SJSA1 (cell line): Measurements from ENCODE around the gene DDX31. TPM values are rescaled to one million over a fixed set of nuclear protein-coding genes. Genes with fewer than 3 reads are reported as not detected.

Experiments used
- DNase-seq, 2 experiments: peaks; one replicate each; pipeline ENCODE4 v3.0.0-alpha.2; 2015 to 2020; ENCODE audit warnings: low spot score in 2 of 2, low read depth in 1 of 2
- H3K27ac ChIP-seq: fragments of 250-450 bp; sonication (Bioruptor Pico); 2 replicates; pipeline ENCODE4 v1.5.1; 2020; ENCODE audit warnings: mild to moderate bottlenecking, moderate library complexity
- H3K27me3 ChIP-seq: fragments of 250-450 bp; sonication (Bioruptor Pico); replicated peaks from 2 replicates; pipeline ENCODE4 v1.5.1; 2020; ENCODE audit warnings: mild to moderate bottlenecking, moderate library complexity
- H3K36me3 ChIP-seq: fragments of 250-450 bp; sonication (Bioruptor Pico); 2 replicates; pipeline ENCODE4 v1.5.1; 2020; ENCODE audit warnings: mild to moderate bottlenecking
- H3K4me1 ChIP-seq: fragments of 250-450 bp; sonication (Bioruptor Pico); replicated peaks from 2 replicates; pipeline ENCODE4 v1.6.1; 2021; ENCODE audit warnings: mild to moderate bottlenecking
- H3K4me3 ChIP-seq: fragments of 250-450 bp; sonication (Bioruptor Pico); 2 replicates; pipeline ENCODE4 v1.5.1; 2020; ENCODE audit warnings: mild to moderate bottlenecking
- H3K9me3 ChIP-seq: fragments of 250-450 bp; sonication (Bioruptor Pico); replicated peaks from 2 replicates; pipeline ENCODE4 v1.5.1; 2020; ENCODE audit warnings: mild to moderate bottlenecking
- total RNA-seq: library from RNA; depleted of rRNA; stranded (reverse); fragments of >200 nt; shearing (Covaris generic); gene quantifications from 2 replicates; pipeline ENCODE4 v1.2.3, GENCODE V29; 2014

The DDX31 gene
- total RNA-seq, 1 experiment from 2014 or later: 12.1 TPM

DNA sequence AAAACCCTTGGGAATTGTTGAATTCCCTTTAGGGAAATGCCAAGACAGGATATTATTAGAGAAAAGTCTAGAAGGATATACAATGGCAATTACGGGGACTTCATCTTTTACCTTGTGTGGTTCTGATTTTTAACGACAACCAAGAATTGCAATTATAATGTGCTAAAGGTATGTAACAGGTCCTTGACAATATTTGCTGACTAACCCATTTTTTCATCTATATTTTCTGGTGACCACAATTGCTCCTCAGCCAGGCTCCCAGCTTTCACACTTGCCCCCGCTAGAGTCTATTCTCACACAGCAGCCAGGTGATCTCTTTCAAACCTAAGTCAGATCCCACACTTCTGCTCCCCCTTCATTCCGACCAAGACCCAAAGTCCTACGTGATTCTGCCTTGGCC is 53.1 kb downstream of the DDX31 start:
- no peaks in the 10 kb centered on the region for H3K4me1 ChIP-seq

DNA sequence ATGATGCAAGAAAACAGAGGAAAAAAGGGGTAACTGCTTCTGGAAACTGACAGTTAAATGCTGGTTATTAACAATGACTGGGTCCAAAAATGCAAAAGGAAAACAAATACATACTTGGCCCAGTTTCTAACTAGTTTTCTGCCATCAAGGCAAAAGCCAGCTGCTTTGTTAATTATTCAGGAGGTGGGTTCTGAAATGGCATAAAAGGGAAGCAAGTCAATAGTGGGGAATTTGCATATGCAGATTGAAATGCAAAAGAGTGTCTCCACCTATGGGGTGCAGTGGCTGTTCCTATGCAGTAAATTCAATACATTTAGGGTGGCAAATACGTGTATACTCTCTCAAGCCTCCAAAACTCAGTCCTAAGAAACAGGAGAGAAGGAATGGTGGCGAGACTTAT is 54.0 kb downstream of the DDX31 start:
- Histone ChIP-seq H3K27ac (no peak overlapping the region), H3K36me3 (peaks cover 56% of the 10 kb centered on the region), H3K4me3 (no peak overlapping the region), H3K9me3 (no peaks in the 10 kb centered on the region), H3K27me3 (no peaks in the 10 kb centered on the region), H3K4me1 (no peaks in the 10 kb centered on the region)
- DNase-seq: no peak

More for the DNA sequence above, 53.1 kb downstream of the DDX31 start:
- H3K27ac ChIP-seq: no peak overlapping the region
- peaks cover 57% of the 10 kb centered on the region for H3K36me3 ChIP-seq
- no peaks in the 10 kb centered on the region for H3K9me3 ChIP-seq
- H3K27me3 ChIP-seq: no peaks in the 10 kb centered on the region
- no peak overlapping the region for H3K4me3 ChIP-seq
- DNase-seq: no peak

DNA sequence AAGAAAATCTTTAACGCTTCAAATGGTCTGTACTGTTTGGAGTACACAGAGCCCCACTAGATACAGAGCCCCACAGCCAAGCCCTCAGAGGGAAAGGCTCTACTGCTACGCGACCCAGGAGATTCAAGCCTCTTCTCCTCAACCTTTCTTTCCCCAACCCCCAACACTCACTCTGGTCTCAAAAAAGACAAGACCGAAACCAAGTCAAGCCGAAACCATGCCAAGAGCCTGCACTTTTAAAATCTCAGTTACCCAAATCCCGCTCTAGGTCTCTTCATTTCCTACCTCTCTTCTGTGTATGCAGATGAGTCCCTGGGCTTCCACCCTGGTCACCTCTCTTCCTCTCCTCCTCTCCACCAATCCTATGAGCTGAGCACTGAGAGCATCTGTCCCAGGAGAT is 55.5 kb downstream of the DDX31 start:
- peaks cover 57% of the 10 kb centered on the region for H3K36me3 ChIP-seq

DNA sequence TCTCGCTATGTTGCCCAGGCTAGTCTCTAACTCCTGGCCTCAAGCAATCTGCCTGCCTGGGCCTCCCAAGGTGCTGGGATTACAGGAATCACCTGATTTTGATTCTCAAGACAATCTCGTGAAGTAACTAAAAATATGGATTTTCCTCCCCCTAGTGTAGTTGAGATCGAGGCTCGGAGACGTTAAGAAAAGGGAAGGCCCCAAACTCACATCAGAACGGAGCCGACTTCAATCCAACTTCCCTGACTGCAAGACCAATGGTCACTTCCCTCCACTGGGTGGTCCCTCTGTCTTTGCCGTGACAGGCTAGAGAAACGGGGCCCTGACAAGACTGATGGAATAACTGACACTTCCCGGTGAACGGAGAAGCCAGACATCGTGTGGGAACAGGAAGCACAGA is 59.1 kb downstream of the DDX31 start:
- Histone ChIP-seq H3K9me3 (no peaks in the 10 kb centered on the region), H3K27me3 (no peaks in the 10 kb centered on the region), H3K36me3 (peaks cover 38% of the 10 kb centered on the region), H3K4me1 (peaks cover 10% of the 10 kb centered on the region), H3K27ac (no peak overlapping the region), H3K4me3 (no peak overlapping the region)
- DNase-seq: no peak

More for the DNA sequence above, 55.5 kb downstream of the DDX31 start:
- Histone ChIP-seq H3K27me3 (no peaks in the 10 kb centered on the region), H3K4me1 (peaks cover 10% of the 10 kb centered on the region), H3K9me3 (no peaks in the 10 kb centered on the region), H3K27ac (no peak overlapping the region), H3K4me3 (no peak overlapping the region)
- DNase-seq: no peak

DNA sequence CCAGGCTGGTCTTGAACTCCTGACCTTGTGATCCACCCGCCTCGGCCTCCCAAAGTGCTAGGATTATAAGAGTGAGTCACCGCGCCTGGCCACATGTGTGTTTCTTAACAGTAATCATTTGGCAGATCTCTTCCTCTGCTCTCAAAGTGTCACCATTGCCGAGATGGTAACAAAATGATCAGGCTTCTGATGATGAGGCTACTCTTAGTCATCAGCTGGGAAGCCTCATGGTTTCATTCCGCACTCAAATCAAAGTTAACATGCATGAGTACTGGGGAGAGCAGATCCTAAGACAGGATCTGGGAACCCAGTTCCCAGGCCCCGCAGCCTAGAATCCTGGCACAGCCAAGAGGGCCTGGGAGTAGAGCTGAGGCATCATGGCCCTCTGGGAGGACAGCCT is 60.0 kb downstream of the DDX31 start:
- Histone ChIP-seq H3K4me1 (peaks cover 10% of the 10 kb centered on the region), H3K9me3 (no peaks in the 10 kb centered on the region), H3K27ac (no peak overlapping the region), H3K27me3 (no peaks in the 10 kb centered on the region), H3K4me3 (no peak overlapping the region), H3K36me3 (peaks cover 32% of the 10 kb centered on the region)
- peak; percentile 59 to 71 for DNase-seq

GRCh38 chr9:132609184-132609583 is 60.6 kb downstream of the DDX31 start:
- H3K9me3 ChIP-seq: no peaks in the 10 kb centered on the region
- no peaks in the 10 kb centered on the region for H3K27me3 ChIP-seq
- H3K4me1 ChIP-seq: peaks cover 10% of the 10 kb centered on the region
- peaks cover 28% of the 10 kb centered on the region for H3K36me3 ChIP-seq
- H3K4me3 ChIP-seq: no peak overlapping the region
- no peak overlapping the region for H3K27ac ChIP-seq
- DNase-seq: no peak

GRCh38 chr9:132606066-132606465 is 63.7 kb downstream of the DDX31 start:
- Histone ChIP-seq H3K36me3 (peaks cover 25% of the 10 kb centered on the region), H3K9me3 (no peaks in the 10 kb centered on the region), H3K27ac (no peak overlapping the region), H3K4me3 (no peak overlapping the region), H3K27me3 (no peaks in the 10 kb centered on the region), H3K4me1 (peaks cover 10% of the 10 kb centered on the region)
- no peak for DNase-seq

GRCh38 chr9:132605387-132605786 is 64.4 kb downstream of the DDX31 start:
- Histone ChIP-seq H3K36me3 (peaks cover 18% of the 10 kb centered on the region), H3K27me3 (no peaks in the 10 kb centered on the region), H3K4me1 (peaks cover 10% of the 10 kb centered on the region), H3K9me3 (no peaks in the 10 kb centered on the region), H3K4me3 (no peak overlapping the region), H3K27ac (no peak overlapping the region)
- no peak for DNase-seq

- H3K27ac ChIP-seq: no peak overlapping the region
- no peak for DNase-seq
Observed at GRCh38 chr9:132602207-132602606, 67.6 kb downstream of the DDX31 start.

DNA sequence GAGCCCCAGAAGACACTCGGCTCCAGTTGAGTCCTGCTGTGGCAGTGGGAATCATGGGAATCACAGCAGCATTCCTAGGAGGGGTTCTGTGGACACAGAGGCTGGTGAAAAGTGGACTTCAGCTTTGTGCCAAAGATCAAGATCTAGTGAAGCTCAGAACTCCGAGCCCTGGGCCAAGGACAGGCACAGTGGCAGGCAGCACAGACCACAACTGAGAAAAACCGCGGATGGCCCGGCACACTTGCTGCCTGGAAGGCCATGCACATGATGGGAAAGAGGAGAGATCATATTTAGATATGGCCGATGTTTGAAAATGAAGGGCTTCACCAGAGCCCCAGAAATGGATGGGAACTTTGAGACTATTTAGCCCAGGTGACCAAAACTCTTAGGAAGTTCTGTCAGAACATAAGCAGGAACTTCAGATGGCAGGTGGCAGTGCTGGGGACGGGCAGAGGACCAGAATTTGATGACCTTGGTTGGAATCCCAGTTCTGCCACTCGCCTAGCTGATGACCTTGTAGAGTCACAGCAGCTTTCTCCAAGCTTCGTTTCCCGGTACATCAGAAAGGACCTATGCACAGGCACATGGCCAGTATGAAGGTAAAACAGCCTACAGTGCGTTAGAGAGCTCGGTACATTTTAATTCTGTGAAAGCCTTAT is 69.3 kb downstream of the DDX31 start:
- H3K27me3 ChIP-seq: no peaks in the 10 kb centered on the region
- DNase-seq: no peak
- H3K36me3 ChIP-seq: peaks cover 12% of the 10 kb centered on the region
- H3K9me3 ChIP-seq: no peaks in the 10 kb centered on the region
- H3K27ac ChIP-seq: no peak overlapping the region
- H3K4me3 ChIP-seq: no peak overlapping the region
- no peaks in the 10 kb centered on the region for H3K4me1 ChIP-seq

More at GRCh38 chr9:132602207-132602606, 67.6 kb downstream of the DDX31 start:
- Histone ChIP-seq H3K36me3 (peaks cover 19% of the 10 kb centered on the region), H3K27me3 (no peaks in the 10 kb centered on the region), H3K4me3 (no peak overlapping the region), H3K9me3 (no peaks in the 10 kb centered on the region), H3K4me1 (no peaks in the 10 kb centered on the region)

GRCh38 chr9:132597073-132597775 is 72.6 kb downstream of the DDX31 start:
- Histone ChIP-seq H3K36me3 (peaks cover 16% of the 10 kb centered on the region), H3K27me3 (no peaks in the 10 kb centered on the region), H3K9me3 (no peaks in the 10 kb centered on the region), H3K4me1 (no peaks in the 10 kb centered on the region), H3K4me3 (no peak overlapping the region), H3K27ac (no peak overlapping the region)
- no peak for DNase-seq

DNA sequence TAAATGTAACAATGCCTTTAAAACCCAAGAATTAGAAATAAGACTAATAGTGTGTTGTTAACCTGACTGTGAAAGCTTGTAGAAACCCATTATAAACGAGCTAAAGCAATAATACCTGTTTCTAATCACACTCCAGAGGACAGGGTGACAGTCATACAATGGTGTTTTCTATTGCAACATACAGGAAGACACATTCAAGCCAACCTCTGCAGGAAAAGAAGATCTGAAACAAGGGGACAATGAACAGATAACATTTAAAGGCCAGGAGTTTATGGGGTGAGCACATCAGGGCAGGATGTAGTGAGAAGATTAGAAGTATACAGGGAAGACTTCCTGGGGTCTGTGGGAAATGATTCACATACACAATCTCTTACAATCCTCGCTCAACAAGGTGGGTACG is 73.6 kb downstream of the DDX31 start:
- Histone ChIP-seq H3K4me1 (no peaks in the 10 kb centered on the region), H3K9me3 (no peaks in the 10 kb centered on the region), H3K27ac (no peak overlapping the region), H3K4me3 (no peak overlapping the region), H3K36me3 (peaks cover 13% of the 10 kb centered on the region), H3K27me3 (peaks cover under 1% of the 10 kb centered on the region; the same call in 1 of the 2 replicates)
- no peak for DNase-seq

DNA sequence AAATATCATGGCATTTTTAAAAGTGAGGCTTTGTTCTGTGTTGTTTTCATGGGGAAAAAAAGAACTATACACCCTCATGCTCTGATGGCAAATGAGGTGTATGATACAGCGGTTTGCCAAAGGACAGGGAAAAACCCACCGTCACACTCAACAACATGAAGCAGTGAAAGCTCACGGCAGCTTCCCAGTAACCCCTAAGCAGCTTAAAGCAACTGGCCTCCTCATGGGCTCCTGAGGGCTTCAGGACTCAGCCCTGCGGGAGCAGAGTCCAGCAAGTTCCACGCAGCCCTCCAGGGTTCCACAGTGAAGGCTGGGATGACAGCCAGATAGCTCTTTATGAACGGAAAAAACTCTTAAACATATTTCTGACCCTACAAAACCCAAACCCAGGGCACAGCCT is 74.5 kb downstream of the DDX31 start:
- DNase-seq: no peak

DNA sequence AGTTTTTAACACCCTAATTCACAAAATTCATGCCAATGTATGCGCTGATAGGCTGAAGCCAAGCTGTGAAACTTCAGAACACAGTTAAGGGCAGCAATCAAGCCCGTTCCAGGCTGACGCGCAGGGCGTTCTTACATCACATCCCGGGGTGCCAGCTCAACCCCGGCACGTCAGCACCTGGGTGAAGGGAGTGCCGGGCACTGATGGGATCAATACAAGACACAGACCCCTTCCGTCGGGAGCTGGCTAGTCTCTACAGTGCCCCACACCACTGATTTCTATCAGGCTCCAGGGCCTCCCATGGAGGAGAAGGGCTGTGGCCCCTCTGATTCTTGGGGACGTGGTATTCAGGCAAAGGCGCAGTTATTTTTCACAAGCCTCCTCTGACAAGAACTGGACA is 75.4 kb downstream of the DDX31 start:
- peaks cover 17% of the 10 kb centered on the region for H3K27me3 ChIP-seq
- H3K9me3 ChIP-seq: no peaks in the 10 kb centered on the region
- no peaks in the 10 kb centered on the region for H3K4me1 ChIP-seq
- no peak overlapping the region for H3K4me3 ChIP-seq
- peaks cover 9% of the 10 kb centered on the region for H3K36me3 ChIP-seq
- H3K27ac ChIP-seq: no peak overlapping the region
- no peak for DNase-seq

More for the DNA sequence above, 74.5 kb downstream of the DDX31 start:
- peaks cover 13% of the 10 kb centered on the region for H3K36me3 ChIP-seq
- H3K9me3 ChIP-seq: no peaks in the 10 kb centered on the region
- H3K27me3 ChIP-seq: peaks cover 9% of the 10 kb centered on the region
- no peaks in the 10 kb centered on the region for H3K4me1 ChIP-seq
- H3K27ac ChIP-seq: no peak overlapping the region
- no peak overlapping the region for H3K4me3 ChIP-seq
